ENCODE results near the gene ATP13A4.

GRCh38 chr3:193464889-193465288, 89.8 kb downstream of the ATP13A4 start:
- TF ChIP-seq CTCF (IDR thresholded peaks at IDR 0.05) (no peak), POLR2A (IDR thresholded peaks at IDR 0.05) (no peak)
